ENCODE measurements around the gene ASMTL. TPM values are rescaled to one million over a fixed set of nuclear protein-coding genes. Genes with fewer than 3 reads are reported as not detected.

Gene ASMTL
- total and polyA plus RNA-seq, 2 experiments from 2014 or later, result 10.1 to 31.0 TPM

- Histone ChIP-seq H2AFZ (no peak overlapping the region), H3K4me1 (ENCODE audit: insufficient read depth) (peaks cover 10% of the 10 kb centered on the region), H3K79me2 (peaks cover 34% of the 10 kb centered on the region), H3K4me3 (no peak overlapping the region), H3K27me3 (no peaks in the 10 kb centered on the region), H3K4me2 (no peak overlapping the region), H3K36me3 (replicated peaks; ENCODE audit: insufficient read depth, low read depth) (no peaks in the 10 kb centered on the region), H3K9me2 (replicated peaks; ENCODE audit: insufficient read depth) (no peaks in the 10 kb centered on the region), H3K9me3 (ENCODE audit: low read depth) (no peaks in the 10 kb centered on the region), H4K20me1 (ENCODE audit: insufficient read depth, poor library complexity, severe bottlenecking) (peaks cover 43% of the 10 kb centered on the region), H3K27ac (no peak overlapping the region)
- DNase-seq (ENCODE audit: low spot score), result no peak
- no peak for TF ChIP-seq CTCF (IDR thresholded peaks at IDR 0.05; ENCODE audit: poor library complexity)
- TF ChIP-seq EZH2 (IDR thresholded peaks at IDR 0.05; ENCODE audit: borderline replicate concordance), result no peak
- TF ChIP-seq EZH2phosphoT487 (IDR thresholded peaks at IDR 0.05; ENCODE audit: low read depth, severe bottlenecking, unreplicated experiment), result no peak
- 98% methylated on average over 36 of the region's 36 CpGs for WGBS (ENCODE audit: low lambda C conversion rate, missing lambda C conversion rate)
Measured at GRCh38 chrX:1385253-1386223, 67.2 kb downstream of the ASMTL start.

- Histone ChIP-seq H3K27ac (no peak overlapping the region), H3K4me1 (ENCODE audit: insufficient read depth) (peaks cover 2% of the 10 kb centered on the region), H3K9me2 (replicated peaks; ENCODE audit: insufficient read depth) (no peaks in the 10 kb centered on the region), H3K9me3 (ENCODE audit: low read depth) (no peaks in the 10 kb centered on the region), H4K20me1 (ENCODE audit: insufficient read depth, poor library complexity, severe bottlenecking) (peaks cover 35% of the 10 kb centered on the region), H3K4me2 (no peak overlapping the region), H3K36me3 (replicated peaks; ENCODE audit: insufficient read depth, low read depth) (no peaks in the 10 kb centered on the region), H3K79me2 (peaks cover 27% of the 10 kb centered on the region), H3K27me3 (no peaks in the 10 kb centered on the region), H2AFZ (no peak overlapping the region), H3K4me3 (no peak overlapping the region)
- 96% methylated on average over 18 of the region's 18 CpGs for WGBS (ENCODE audit: low lambda C conversion rate, missing lambda C conversion rate)
- DNase-seq (ENCODE audit: low spot score), result no peak
- TF ChIP-seq EZH2 (IDR thresholded peaks at IDR 0.05; ENCODE audit: borderline replicate concordance), result no peak
- no peak for TF ChIP-seq CTCF (IDR thresholded peaks at IDR 0.05; ENCODE audit: poor library complexity)
- TF ChIP-seq EZH2phosphoT487 (IDR thresholded peaks at IDR 0.05; ENCODE audit: low read depth, severe bottlenecking, unreplicated experiment), result no peak
Measured at GRCh38 chrX:1384658-1385252, 68.0 kb downstream of the ASMTL start.

DNA sequence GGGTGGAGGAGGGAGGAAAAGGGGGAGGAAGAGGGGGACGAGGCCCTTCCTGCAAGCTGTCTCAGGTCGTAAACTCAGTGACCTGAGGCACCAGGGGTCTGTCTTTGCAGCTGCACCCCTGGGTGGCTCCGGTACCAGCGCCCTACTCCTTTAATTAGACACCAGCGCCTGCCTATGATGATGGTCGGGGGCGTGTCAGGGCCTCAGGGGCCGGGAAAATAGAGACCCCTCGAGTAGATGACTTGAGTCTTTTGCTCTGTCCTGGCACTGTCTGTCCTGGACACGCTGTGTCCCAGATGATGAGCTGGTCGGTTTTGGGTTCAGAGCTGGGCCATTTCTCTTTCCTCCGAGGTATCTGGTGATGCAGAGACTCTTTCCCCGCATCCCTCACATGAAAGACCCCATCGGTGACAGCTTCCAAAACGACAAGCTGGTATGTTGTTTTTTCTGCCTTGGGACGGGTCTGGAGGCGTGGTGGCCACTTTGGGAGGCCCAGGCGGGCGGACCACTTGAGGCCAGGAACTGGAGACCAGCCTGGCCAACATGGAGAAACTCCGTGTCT is 72.0 kb downstream of the ASMTL start:
- Histone ChIP-seq H4K20me1 (ENCODE audit: insufficient read depth, poor library complexity, severe bottlenecking) (no peaks in the 10 kb centered on the region), H3K79me2 (no peaks in the 10 kb centered on the region), H3K9me3 (ENCODE audit: low read depth) (no peaks in the 10 kb centered on the region), H3K4me1 (ENCODE audit: insufficient read depth) (no peaks in the 10 kb centered on the region), H3K27me3 (no peaks in the 10 kb centered on the region), H3K4me3 (no peak overlapping the region), H3K4me2 (no peak overlapping the region), H3K36me3 (replicated peaks; ENCODE audit: insufficient read depth, low read depth) (no peaks in the 10 kb centered on the region), H2AFZ (no peak overlapping the region), H3K9me2 (replicated peaks; ENCODE audit: insufficient read depth) (no peaks in the 10 kb centered on the region), H3K27ac (no peak overlapping the region)
- TF ChIP-seq EZH2phosphoT487 (IDR thresholded peaks at IDR 0.05; ENCODE audit: low read depth, severe bottlenecking, unreplicated experiment), result no peak
- TF ChIP-seq CTCF (IDR thresholded peaks at IDR 0.05; ENCODE audit: poor library complexity), result no peak
- no peak for TF ChIP-seq EZH2 (IDR thresholded peaks at IDR 0.05; ENCODE audit: borderline replicate concordance)
- no peak for DNase-seq (ENCODE audit: low spot score)
- WGBS (ENCODE audit: low lambda C conversion rate, missing lambda C conversion rate), result 74% methylated on average over 18 of the region's 20 CpGs

Measured in hepatocyte (in vitro differentiated cells).